Raji (cell line): Measurements from ENCODE around the gene BCL11B.

Source experiments
- POLR2A ChIP-seq: IDR thresholded peaks from 2 replicates; pipeline ENCODE4 v1.6.1; 2011; ENCODE audit warnings: low read depth, low read length, control low read depth; ENCODE audit not compliant: insufficient read depth

The BCL11B gene

DNA sequence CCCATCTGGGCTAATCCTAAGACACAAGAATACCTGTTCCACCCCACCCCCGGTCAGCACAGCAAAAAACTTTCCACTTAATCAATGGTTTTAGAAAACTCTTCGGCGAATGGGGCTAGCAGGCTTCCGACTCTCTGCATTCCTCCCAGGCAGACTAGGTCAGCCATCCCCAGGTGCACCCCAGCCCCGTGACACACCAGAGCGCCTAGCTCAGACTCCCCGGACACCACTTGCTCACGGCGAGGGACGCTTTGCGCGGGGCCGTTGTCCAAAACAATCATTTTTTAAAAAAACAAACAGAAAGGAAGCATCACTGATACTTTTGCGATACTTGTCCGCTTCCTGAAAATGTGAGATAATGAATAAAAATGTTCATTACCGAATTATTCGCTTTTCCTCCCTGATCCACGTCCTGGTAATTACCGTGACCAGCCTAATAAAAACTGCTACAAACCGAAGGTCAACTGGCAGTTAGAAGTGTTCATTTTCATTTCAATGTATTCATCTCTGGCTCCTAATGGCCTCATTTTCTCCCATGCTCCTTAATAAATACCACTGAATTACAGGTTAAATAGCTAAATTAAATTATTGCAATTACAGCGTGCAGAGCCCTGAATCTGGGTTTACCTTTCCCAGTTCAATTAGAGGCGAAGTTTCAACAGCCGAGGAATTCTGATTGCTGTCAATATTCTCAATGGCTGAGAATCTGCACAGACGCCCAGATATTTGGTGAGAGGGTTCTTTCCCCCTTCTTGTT, 73.1 kb downstream of the BCL11B start:
- TF ChIP-seq POLR2A, result no peak

DNA sequence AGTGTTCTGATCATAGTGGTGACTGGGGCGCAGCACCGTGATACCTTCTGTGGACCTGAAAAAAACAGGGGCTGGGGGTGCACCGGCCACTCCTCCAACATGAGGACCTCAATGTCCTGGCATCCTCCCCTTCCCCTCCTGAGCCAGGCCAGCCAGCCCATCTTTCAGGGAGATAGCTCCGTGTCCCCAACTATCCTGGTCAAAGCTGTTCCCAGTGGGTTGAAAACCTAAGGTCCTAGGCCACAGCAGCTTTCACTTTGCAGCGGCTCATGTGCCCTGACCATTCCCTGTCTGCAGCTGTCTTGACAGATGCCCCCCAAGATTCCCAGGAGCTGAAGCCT, 75.7 kb downstream of the BCL11B start:
- no peak for TF ChIP-seq POLR2A

DNA sequence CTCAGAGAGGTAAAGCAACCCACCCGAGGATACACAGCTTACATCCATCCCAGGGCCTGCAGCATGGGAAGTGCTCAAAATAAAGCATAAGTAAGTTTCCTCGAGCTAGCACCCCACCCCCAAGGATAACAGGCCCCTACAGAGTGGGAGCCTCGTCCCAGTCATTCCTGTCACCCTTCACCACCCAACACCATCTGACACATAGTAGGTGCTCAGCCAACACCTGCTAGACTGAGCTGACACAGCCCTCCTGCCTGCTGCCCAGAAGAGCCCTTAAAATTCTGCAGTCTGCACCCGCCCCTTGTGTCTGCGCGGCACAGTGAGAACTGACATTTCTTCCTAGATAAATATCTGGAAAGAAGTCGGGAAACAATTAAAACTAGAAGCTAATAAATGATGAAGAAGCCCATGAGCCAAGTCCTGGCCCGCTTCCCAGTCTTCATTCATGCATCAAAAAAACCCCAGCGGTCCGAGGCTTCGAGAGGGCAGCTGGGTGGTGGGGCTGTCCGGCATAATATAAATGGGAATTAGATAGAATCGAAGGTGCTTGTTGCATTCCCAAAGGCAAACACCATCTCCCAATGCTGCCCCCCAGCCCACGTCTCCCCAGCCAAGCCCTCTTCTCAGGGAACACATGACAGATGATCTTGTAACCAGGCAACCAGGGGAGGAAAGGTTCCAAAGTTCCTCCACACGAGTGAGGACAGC, 76.2 kb downstream of the BCL11B start:
- TF ChIP-seq POLR2A, result no peak

DNA sequence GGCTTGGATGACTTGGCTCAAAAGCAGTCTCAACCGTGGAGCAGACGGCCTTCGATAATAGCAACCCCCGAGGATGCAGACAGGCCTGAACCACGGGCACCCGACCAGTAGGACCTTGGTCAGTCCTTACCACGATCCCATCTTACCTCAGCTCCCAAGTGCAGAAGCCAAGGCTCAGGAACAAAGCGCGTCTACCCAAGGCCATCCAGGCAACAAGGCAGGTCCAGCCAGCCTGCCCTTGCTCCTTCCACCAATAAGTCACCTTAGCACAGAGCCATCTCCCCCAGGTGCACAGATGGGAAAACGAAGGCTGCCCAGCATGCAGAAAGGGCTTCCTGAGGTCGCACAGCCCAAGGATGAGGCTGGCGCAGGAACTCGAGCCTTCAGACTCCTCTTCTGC, 77.3 kb downstream of the BCL11B start:
- no peak for TF ChIP-seq POLR2A

DNA sequence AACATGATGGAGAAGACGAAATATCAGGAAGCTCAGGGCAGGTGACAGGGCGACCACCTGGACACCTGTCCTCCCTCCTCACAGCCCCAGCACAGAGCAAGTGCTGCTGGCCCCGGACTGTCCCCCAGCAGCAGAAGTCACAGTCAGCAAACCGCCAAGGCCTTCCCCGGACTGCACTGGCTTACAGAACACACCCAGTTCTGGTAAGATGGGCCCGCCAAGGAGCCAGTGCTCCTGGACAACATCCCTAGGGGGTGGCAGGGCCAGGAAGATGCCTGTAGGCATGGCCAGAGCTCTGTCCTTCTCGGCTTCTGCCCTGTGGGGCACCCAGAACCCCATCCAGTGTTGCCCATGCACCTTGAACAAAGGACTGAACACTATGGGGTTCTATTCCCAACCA, 77.9 kb downstream of the BCL11B start:
- no peak for TF ChIP-seq POLR2A

DNA sequence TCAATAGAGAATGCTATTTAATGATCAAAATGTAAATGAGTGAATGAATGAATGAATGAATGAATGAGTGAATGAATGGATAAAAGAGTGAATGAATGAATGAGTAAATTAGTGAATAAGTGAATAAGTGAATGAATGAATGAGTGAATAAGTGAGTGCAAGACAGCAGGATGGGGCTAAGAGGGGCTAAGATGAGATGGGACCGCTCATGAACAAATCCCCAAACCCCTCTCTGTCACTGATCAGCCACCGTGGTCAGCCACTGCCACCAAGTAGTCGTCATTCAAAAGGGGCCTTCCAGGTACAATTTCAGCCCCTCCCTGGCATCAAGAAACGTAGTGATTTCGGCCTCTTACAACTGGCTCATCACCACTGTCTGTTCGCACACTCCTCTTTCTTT, 79.2 kb downstream of the BCL11B start:
- no peak for TF ChIP-seq POLR2A

DNA sequence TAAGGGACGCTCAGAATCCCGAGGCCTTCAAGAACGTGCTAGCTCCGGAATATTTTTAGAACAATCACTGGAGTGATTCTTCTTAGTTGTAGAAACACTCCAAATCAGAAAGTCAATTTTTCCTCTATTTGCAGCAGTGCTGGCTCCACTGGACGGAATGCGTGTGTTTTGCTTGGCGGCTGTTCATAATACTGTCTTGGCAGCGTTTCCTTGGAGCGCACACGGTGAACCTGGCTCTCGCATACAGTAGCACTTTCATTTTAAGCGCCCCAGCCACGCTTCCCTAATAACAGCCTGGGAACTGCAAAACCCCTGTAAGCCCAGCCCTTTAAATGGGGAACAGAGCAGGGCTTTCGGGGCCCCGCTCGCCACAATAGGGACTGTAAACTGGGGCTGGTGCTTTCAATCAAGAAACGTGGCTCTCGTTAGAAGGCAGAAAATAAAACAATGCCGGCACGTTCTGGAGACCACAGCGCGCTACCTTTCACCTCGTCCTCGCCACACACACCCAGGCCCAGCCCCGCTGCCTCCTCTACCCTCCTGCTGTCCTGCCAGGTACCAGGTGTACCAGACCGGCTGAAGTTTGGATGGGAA, 79.9 kb downstream of the BCL11B start:
- no peak for TF ChIP-seq POLR2A

DNA sequence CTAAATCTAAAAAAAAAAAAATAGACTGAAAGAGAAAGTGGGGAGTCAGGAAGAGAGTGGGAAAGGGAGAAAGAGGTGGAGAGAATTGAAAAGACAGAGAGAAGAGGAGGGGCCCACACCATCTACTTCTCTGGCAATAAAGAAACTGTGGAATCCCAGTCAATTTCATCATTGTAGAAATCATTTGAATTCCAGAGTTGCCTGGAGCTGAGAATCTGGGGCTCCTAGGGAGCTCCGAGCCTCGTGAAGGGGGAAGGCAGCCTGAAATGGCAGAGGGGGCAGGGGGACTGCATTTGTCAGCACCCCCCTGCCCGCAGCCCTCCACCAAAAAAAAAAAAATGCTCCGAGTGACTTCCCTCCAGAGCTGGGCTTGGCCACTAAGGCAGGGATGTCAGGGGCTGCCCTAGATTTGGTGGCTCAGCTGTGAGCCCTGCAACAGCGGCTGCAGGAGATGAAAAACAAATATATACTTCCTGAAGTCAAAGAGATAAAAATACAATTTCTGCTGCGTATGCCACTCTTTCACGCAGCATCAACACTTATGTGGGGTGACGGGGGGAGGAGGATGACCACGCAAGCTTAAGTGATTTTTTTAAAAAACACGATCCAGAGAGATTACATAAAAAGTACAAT, 80.5 kb downstream of the BCL11B start:
- no peak for TF ChIP-seq POLR2A

DNA sequence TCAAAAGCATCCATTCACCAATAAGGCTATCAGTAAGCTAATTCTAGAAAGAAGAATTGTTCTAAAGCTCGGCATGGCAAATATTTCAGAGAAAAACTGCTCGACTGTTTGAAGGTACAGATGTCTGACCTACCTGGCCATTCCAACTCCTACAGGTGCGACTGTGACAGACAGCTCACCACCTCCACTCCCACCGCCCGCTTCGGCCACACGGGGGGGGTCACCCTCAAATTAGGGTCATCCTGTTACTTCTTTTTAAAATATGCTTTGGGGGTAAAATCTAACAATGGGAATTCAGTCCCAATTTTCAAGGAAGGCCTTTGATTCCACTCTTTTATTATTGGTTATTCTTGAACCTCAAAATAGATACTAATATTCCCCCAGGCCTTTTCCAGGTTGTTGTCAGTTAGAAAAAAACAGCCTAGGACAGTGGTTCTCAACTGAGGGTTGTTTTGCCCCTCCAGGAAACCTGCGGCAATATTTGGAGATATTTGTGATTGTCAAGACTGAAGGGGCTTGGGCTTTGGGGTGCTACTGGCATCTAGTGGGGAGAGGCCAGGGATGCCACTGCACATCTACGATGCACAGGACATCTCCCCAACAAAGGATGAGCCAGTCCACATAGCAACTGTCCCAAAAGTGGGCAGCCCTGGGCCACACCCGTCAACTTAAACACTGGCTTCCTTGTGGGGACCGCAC, 81.2 kb downstream of the BCL11B start:
- no peak for TF ChIP-seq POLR2A

DNA sequence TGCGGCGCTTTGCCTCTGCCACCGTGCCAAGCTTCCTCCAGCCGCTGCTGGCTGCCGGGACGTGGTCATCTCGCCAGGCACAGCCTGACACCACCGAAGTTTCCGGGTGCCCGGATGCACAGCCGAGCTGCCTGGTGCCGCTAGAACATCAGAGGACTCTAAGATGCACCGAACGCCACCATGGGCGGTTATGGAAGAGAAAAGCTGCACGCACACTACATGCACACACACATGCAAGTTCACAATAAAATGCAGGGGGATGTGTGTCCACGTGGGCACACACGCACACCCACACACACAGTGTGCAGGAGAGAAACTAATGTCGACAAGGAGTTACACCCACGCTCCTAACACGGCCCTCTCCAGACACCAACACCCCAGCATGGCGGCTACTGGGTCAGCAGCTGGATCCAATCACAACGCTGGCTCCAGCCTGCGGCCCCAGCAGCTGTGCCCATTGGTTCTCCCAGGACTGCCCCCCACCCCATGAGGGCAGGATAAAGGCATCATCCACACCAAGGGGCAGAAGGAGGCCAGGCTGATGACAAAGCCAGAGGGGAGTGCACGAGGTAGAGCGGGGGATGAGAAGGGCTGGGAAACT, 82.7 kb downstream of the BCL11B start:
- TF ChIP-seq POLR2A, result no peak

DNA sequence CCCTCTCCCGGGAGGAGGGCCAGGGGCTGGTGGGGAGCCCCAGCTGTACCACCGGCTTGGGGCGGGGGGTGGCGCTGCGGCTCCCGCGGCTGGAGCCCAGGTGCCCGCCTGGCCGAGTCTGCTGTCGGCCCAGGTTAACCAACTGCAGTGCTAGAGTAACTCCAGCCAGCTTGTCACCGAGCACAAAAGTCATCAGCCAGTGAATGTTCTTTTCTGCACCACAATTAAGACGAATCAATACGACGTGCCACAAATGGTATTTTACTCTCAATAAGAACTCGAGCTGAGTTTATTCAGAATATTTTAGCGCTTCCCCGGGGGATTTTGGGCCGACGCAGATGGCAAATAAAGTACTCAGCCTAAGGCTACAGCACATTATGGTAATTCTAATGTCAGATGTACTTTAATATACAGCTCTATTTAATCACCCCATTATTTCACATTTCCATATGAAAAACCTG, 83.2 kb downstream of the BCL11B start:
- no peak for TF ChIP-seq POLR2A

DNA sequence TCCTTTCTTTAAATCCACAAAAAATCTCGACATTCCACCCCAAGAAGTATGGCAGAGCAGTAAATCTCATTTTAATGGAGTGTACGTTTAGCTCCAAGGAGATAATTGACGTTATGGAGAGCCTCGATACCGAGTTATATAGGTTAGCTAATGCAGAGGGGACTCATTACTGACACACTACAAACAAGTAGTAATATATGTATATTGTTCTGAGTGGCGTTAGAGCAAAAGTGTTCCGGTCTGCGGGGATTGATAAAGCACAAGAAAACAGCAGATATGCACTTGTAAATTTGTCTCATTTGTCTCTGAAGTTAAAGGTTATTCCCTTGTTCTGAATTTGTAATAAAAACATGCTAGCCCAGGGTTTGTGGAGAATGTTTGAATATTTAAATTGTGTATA, 84.1 kb downstream of the BCL11B start:
- no peak for TF ChIP-seq POLR2A

DNA sequence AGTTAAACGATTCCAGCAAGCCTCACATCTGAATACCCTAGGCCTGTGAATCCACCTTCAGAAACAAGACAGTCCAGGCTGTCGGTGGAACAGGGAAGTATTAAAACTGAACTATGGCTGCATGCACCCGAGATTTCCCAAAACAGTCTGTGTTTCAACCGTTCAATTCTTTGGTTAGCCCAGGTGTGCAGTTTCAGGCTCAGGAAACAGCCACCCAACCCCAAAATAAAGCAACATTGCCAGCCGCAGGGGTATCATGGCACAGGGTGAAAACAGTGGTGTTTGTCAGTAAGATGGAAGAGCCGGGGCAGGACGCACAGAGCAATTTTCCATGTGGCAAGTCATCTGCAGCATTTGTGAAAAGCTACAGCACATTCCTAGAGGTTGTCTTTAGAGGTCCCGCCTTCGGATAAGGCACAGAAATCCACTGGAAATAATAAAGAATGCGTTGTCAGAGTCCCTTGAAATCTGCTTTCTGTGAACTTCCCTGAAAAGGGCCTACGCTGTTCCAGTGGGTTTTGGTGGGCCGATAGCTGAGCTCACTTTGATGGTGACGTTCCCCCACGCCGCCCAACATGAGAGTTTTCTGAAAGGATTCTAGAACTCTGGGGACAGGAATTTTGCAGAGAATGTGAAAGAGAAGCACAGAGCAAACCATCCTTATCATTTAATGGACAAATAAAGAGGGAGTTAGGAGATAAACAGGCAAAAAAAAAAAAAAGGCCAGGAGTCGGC, 84.9 kb downstream of the BCL11B start:
- TF ChIP-seq POLR2A, result no peak

DNA sequence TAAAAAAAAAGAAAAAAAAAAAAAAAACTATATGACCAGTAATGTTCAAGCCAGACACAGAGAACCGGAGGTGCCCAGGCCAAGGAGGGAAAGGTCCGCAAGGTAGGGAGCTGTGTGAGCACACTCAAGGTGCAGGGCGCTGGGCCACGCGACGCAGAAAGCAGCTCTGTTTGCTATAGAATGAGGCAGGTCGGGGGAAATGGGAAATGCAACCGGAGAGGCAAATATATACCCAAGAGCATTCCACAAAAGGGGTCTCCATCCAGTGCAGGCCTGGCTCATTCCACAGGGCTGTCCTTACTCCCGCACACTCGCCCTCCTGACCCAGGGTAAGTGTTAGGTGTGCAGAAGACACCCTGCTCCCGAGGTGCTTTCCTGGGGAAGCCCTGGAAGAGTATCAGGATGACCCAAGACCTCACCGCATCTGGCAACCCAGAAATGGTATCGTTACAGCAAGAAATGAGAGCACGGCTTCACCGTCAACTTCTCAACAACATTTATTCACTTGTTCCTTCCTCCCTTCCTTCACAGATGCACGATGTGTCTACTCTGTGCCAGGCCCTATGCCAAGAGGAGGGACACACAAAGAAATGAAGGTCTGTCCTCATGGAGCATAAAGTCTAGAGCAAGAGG, 86.4 kb downstream of the BCL11B start:
- no peak for TF ChIP-seq POLR2A

DNA sequence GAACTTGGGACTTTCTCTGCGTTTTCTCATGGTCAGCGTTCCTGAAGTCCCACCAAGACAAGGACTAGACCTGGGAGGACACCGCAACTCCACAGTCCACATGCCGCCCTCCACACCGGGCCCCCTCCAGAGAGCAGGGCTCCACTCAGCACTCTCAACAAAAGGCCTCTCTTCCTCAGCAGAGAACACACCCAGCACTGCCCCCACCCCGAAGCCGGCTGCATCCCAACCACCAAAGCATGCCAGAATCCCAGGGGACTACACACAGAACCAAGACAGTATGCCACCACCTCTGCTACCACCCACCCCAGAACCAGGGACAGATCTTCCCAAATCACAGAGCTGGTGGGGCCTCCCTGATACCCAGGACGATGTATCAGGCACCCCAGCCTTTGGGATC, 88.3 kb downstream of the BCL11B start:
- no peak for TF ChIP-seq POLR2A
